GM21576 (cell line): Measurements from ENCODE around the gene PRR16.

ENCODE experiments used
- ATAC-seq: cut with Tn5 transposase; IDR thresholded peaks from one replicate; pipeline ENCODE4 v1.9.1; 2021; ENCODE audit warnings: mild to moderate bottlenecking, moderate library complexity; ENCODE audit not compliant: unreplicated experiment

PRR16 gene

DNA sequence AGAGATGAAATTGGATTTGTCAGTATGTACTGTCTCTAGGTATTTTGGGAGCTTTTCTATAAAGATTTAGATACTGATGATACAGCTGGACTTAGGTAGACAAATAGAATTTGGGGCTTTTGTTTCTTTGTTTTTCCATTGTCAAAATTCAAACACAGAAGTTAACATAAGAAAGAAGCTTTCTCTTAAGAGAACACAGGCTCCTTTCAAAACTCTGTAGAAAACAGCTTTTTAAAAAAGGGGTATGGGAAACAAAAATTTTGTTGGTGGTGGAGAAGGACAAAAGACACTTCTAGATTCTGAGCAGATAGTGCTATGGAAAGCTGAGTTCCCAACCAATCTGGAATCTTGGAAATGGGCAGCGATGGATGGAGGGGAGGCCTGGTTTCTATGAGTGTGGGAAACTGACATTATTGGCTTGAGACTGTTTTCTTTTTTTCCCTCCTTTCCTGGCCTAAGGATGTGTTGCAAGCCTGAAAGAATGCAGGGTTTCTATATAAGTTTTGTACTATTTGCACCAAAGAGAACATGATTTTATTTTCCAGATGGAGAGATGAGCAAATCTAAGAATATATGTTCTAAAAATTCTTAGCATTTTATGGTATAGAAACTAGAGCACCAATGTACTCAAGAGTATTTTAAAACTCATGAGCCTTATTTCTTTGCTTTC lies 240.0 kb downstream of the PRR16 start:
- ATAC-seq, result no peak

DNA sequence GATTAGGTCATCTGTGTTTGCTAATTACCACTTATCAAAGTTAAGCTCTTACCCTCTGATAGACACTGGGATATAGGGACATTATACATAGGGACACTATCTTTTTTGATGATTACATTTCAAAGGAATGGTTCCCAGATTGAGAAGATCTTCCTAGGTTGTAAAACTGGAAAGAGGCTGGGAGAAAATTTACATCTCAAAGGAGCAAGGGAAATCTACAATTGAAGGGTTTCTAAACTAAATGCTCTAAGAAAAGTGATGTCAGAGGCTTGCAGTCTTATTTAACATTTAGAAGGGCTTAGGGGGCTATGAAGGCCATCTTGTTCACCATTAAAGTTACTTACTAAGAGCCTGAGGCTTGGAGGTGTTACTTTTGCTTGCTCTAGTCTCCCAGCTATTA lies 242.8 kb downstream of the PRR16 start:
- no peak for ATAC-seq

DNA sequence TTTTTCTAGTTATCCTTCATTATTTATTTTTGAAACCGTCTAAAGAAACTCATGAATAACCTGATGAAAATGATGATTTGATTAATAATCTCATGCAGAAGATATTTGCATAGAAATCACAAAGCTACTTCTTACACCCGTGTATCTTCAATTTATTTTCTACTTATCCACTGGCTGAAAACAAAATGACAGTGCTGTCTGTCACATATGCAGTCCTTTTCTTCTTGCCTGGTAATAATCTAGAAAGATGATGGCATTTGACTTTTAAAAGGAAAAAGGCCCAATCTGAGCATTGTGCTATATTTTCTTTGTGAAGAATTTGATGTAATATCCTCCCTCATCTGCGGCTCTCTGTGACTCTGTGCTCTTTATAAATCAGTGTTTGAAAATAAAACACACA lies 253.3 kb downstream of the PRR16 start:
- ATAC-seq, result no peak

DNA sequence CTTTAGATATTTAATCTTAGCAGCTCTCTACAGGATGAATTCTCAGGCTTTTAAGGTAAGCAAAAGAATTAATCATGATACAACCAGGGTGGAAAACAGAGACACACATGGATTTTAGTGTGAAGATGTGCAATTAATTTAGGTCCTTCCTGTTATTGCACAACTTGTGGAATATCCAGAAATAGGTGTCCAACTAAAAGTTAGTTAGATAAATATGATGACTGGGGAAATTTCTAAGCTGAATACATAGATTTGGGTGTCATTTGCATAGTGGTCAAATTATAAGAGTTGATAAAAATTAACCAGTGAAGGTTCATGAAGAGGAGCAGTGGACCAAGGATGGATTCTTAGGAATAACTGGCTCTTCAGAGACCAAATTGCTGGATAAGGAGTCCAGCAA lies 266.1 kb downstream of the PRR16 start:
- no peak for ATAC-seq

DNA sequence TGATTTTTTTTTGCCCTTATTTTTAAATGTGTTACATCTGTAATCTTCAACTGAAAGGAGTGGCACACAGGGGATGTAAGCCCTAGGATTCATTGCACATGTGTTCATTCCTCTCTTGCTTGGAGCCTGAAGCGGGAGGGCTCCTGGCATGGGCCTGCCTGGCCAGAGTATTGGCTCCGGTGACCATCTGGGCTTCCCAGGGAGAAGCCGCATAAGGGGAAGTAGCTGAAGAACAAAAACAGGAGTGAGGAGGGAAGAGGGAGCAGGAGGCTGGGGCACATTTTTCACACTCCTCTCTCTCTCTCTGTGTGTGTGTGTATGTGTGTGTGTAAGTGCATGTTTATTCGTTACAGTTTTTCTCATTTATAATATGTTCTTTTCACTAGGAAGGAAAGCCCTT lies 269.9 kb downstream of the PRR16 start:
- ATAC-seq, result no peak

DNA sequence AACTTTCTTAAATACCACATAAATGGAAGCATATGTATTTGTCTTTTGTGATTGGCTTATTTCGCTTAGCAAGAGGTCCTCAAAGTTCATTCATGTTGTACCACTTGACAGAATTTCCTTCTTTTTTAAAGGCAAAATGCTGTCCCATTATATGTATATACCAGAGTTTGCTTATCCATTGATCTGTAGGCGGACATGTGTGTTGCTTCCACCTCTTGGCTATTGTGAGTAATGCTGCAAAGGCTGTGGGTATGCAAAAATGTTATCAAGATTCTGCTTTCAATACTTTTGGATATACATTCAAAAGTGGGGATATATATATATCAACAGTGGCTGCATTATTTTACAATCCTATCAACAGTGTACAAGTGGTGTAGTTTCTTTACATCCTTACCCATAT lies 271.0 kb downstream of the PRR16 start:
- no peak for ATAC-seq
